Loucy (cell line): ENCODE data around the gene AHRR.

Experiments used
- H2AFZ ChIP-seq: fragments of 200-600 bp; sonication (generic); 2 replicates; pipeline ENCODE4 v1.6.0; 2016; ENCODE audit warnings: antibody characterized with exemption, mild to moderate bottlenecking, low read length, moderate library complexity
- H3F3A ChIP-seq: fragments of 200-600 bp; 2 replicates; pipeline ENCODE4 v1.6.0; 2016; ENCODE audit warnings: antibody characterized with exemption, low read depth, mild to moderate bottlenecking
- H3K27me3 ChIP-seq: fragments of 200-600 bp; sonication (generic); 2 replicates; pipeline ENCODE4 v1.6.1; 2014; ENCODE audit warnings: low read length, mild to moderate bottlenecking; ENCODE audit not compliant: insufficient read depth, poor library complexity, severe bottlenecking
- H3K36me3 ChIP-seq: fragments of 200-600 bp; sonication (generic); 2 replicates; pipeline ENCODE4 v1.6.1; 2016; ENCODE audit warnings: low read length; ENCODE audit not compliant: insufficient read depth
- H3K4me1 ChIP-seq: fragments of 200-600 bp; sonication (generic); 2 replicates; pipeline ENCODE4 v1.5.1; 2014; ENCODE audit warnings: low read length, mild to moderate bottlenecking; ENCODE audit not compliant: insufficient read depth, poor library complexity, severe bottlenecking
- H3K4me2 ChIP-seq: fragments of 200-600 bp; sonication (generic); 2 replicates; pipeline ENCODE4 v1.6.0; 2014; ENCODE audit warnings: antibody characterized with exemption, low read length, low read depth, mild to moderate bottlenecking; ENCODE audit not compliant: poor library complexity, severe bottlenecking
- H3K4me3 ChIP-seq: fragments of 200-600 bp; sonication (generic); 2 replicates; pipeline ENCODE4 v1.5.1; 2014; ENCODE audit warnings: low read length, mild to moderate bottlenecking, mixed read lengths; ENCODE audit not compliant: poor library complexity, severe bottlenecking
- H3K79me2 ChIP-seq: fragments of 200-600 bp; sonication (generic); 2 replicates; pipeline ENCODE4 v1.6.1; 2014; ENCODE audit warnings: low read length; ENCODE audit not compliant: insufficient read depth
- H3K9ac ChIP-seq: fragments of 200-600 bp; sonication (generic); 2 replicates; pipeline ENCODE4 v1.6.0; 2014; ENCODE audit warnings: mild to moderate bottlenecking, low read depth, low read length, moderate library complexity; ENCODE audit not compliant: poor library complexity, severe bottlenecking
- H3K9me2 ChIP-seq: fragments of 200-600 bp; sonication (generic); replicated peaks from 2 replicates; pipeline ENCODE4 v1.6.1; 2016; ENCODE audit warnings: low read depth, low read length, mixed read lengths
- H3K9me3 ChIP-seq: fragments of 200-600 bp; sonication (generic); 2 replicates; pipeline ENCODE4 v1.6.1; 2014; ENCODE audit warnings: mild to moderate bottlenecking, antibody characterized with exemption, low read length, low read depth; ENCODE audit not compliant: insufficient read depth
- H4K20me1 ChIP-seq: fragments of 200-600 bp; sonication (generic); 2 replicates; pipeline ENCODE4 v1.6.0; 2014; ENCODE audit warnings: antibody characterized with exemption, low read length, mild to moderate bottlenecking; ENCODE audit not compliant: insufficient read depth, poor library complexity, severe bottlenecking
- EZH2phosphoT487 ChIP-seq: fragments of 200-600 bp; IDR thresholded peaks from 2 replicates; pipeline ENCODE4 v1.6.1; 2018; ENCODE audit warnings: antibody characterized with exemption, mild to moderate bottlenecking, moderate library complexity, borderline replicate concordance
- TF ChIP-seq, protein P1 (sequence below): fragments of 200-600 bp; sonication (generic); conservative IDR thresholded peaks from 2 replicates; pipeline ENCODE4 v1.5.1; 2014; ENCODE audit warnings: mild to moderate bottlenecking, antibody characterized with exemption, low read length

Gene AHRR

DNA sequence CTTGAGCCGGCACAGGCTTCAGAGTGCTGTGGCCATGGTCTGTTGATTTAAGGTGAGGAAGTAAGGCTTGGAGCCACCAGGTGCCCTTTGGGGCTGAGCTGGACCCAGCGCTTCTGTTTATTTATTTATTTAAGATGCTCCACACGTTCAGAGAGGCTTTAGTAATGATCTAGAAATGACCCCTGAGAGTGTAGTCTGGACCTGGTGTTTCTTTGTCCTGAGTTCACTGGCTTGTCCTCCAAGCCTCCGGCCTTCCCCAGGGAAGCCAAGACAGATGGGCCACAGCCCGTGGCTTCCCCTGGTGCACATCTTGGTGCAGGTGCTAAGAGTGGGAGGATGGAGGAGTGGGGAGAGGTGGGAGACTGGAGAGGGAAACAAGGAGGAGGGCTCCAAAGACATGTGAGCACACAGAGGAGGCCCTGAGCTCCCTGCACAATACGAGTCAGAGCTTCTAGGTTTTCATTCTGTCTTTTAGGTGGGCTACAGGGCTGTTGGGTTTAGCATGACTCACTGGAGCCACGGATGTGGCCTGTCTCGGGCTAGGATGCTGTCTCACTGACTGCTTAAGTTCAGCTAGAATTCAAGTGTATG lies 56.9 kb downstream of the AHRR start:
- Histone ChIP-seq H4K20me1 (no peaks in the 10 kb centered on the region), H3K27me3 (no peaks in the 10 kb centered on the region), H3K9ac (peak overlapping the region; percentile 46)

GRCh38 chr5:378976-379742 lies 57.6 kb downstream of the AHRR start:
- H3K4me3 ChIP-seq: no peak overlapping the region
- no peaks in the 10 kb centered on the region for H4K20me1 ChIP-seq
- H2AFZ ChIP-seq: no peak overlapping the region
- H3K9me3 ChIP-seq: peaks cover 6% of the 10 kb centered on the region; the same call in 1 of the 2 replicates
- H3K9ac ChIP-seq: no peak overlapping the region
- peak overlapping the region; percentile 13 for H3K4me2 ChIP-seq
- no peaks in the 10 kb centered on the region for H3K79me2 ChIP-seq
- no peaks in the 10 kb centered on the region for H3K9me2 ChIP-seq
- H3K27me3 ChIP-seq: no peaks in the 10 kb centered on the region
- peaks cover 52% of the 10 kb centered on the region for H3K4me1 ChIP-seq
- TF ChIP-seq, protein P1, sequence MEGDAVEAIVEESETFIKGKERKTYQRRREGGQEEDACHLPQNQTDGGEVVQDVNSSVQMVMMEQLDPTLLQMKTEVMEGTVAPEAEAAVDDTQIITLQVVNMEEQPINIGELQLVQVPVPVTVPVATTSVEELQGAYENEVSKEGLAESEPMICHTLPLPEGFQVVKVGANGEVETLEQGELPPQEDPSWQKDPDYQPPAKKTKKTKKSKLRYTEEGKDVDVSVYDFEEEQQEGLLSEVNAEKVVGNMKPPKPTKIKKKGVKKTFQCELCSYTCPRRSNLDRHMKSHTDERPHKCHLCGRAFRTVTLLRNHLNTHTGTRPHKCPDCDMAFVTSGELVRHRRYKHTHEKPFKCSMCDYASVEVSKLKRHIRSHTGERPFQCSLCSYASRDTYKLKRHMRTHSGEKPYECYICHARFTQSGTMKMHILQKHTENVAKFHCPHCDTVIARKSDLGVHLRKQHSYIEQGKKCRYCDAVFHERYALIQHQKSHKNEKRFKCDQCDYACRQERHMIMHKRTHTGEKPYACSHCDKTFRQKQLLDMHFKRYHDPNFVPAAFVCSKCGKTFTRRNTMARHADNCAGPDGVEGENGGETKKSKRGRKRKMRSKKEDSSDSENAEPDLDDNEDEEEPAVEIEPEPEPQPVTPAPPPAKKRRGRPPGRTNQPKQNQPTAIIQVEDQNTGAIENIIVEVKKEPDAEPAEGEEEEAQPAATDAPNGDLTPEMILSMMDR: no peak
- no peak for TF ChIP-seq EZH2phosphoT487
- H3F3A ChIP-seq: no peaks in the 10 kb centered on the region
- no peaks in the 10 kb centered on the region for H3K36me3 ChIP-seq

More for the DNA sequence above, 56.9 kb downstream of the AHRR start:
- peaks cover 3% of the 10 kb centered on the region; the same call in 1 of the 2 replicates for H3K9me3 ChIP-seq
- no peaks in the 10 kb centered on the region for H3K79me2 ChIP-seq
- 0 out of 2 replicates have a peak overlapping the region, but pooled peaks have one; percentile 10 for H2AFZ ChIP-seq
- no peaks in the 10 kb centered on the region for H3K9me2 ChIP-seq
- H3K36me3 ChIP-seq: no peaks in the 10 kb centered on the region
- no peak overlapping the region for H3K4me3 ChIP-seq
- TF ChIP-seq, protein P1: no peak
- no peak for TF ChIP-seq EZH2phosphoT487
- H3F3A ChIP-seq: no peaks in the 10 kb centered on the region
- H3K4me2 ChIP-seq: peak overlapping the region; percentile 13
- peaks cover 57% of the 10 kb centered on the region for H3K4me1 ChIP-seq

- Histone ChIP-seq H3K4me1 (peaks cover 38% of the 10 kb centered on the region), H3K9me2 (no peaks in the 10 kb centered on the region), H3K9ac (no peak overlapping the region), H3K36me3 (no peaks in the 10 kb centered on the region), H2AFZ (no peak overlapping the region), H3K4me3 (no peak overlapping the region), H3K79me2 (no peaks in the 10 kb centered on the region), H3F3A (no peaks in the 10 kb centered on the region), H3K27me3 (no peaks in the 10 kb centered on the region), H4K20me1 (no peaks in the 10 kb centered on the region), H3K4me2 (no peak overlapping the region), H3K9me3 (peaks cover 14% of the 10 kb centered on the region)
- no peak for TF ChIP-seq EZH2phosphoT487
- TF ChIP-seq, protein P1: no peak
These were observed 59.3 kb downstream of the AHRR start for GRCh38 chr5:380701-381309.
